Measurements from ENCODE around the gene OR3A1. TPM values are rescaled to one million over a fixed set of nuclear protein-coding genes. Genes with fewer than 3 reads are reported as not detected.

Gene OR3A1
- polyA plus RNA-seq, 2 of the 4 experiments (the other 2 are of a cell fraction), result not detected

Other genes starting within 250 kb of the OR3A1 start
- gene OR1D5, start 234.8 kb downstream of the OR3A1 start, polyA plus RNA-seq (2011; rRNA removed), result not detected in 2 replicates
- gene OR1D5, start 234.8 kb downstream of the OR3A1 start, polyA plus RNA-seq (2017; fragmentation: RNase III; extraction: RNeasy Plus Mini Kit Qiagen cat#74134 plus additional on column Dnase treatment), result not detected in 3 replicates
- gene OR1D2, start 193.9 kb downstream of the OR3A1 start, polyA plus RNA-seq (2011; rRNA removed), result not detected in 2 replicates
- gene OR1D2, start 193.9 kb downstream of the OR3A1 start, polyA plus RNA-seq (2017; fragmentation: RNase III; extraction: RNeasy Plus Mini Kit Qiagen cat#74134 plus additional on column Dnase treatment), result not detected in 3 replicates
- not detected in 2 replicates for gene OR1G1, start 170.8 kb downstream of the OR3A1 start, polyA plus RNA-seq (2011; rRNA removed)
- gene OR1G1, start 170.8 kb downstream of the OR3A1 start, polyA plus RNA-seq (2017; fragmentation: RNase III; extraction: RNeasy Plus Mini Kit Qiagen cat#74134 plus additional on column Dnase treatment), result not detected in 3 replicates
- not detected in 2 replicates for gene OR1A2, start 100.8 kb downstream of the OR3A1 start, polyA plus RNA-seq (2011; rRNA removed)
- gene OR1A2, start 100.8 kb downstream of the OR3A1 start, polyA plus RNA-seq (2017; fragmentation: RNase III; extraction: RNeasy Plus Mini Kit Qiagen cat#74134 plus additional on column Dnase treatment), result not detected in 3 replicates
- not detected in 2 replicates for gene OR1A1, start 90.7 kb downstream of the OR3A1 start, polyA plus RNA-seq (2011; rRNA removed)
- gene OR1A1, start 90.7 kb downstream of the OR3A1 start, polyA plus RNA-seq (2017; fragmentation: RNase III; extraction: RNeasy Plus Mini Kit Qiagen cat#74134 plus additional on column Dnase treatment), result not detected in 3 replicates
- not detected in 2 replicates for gene OR3A2, start 87.9 kb upstream of the OR3A1 start, polyA plus RNA-seq (2011; rRNA removed)
- gene OR3A2, start 87.9 kb upstream of the OR3A1 start, polyA plus RNA-seq (2017; fragmentation: RNase III; extraction: RNeasy Plus Mini Kit Qiagen cat#74134 plus additional on column Dnase treatment), result not detected in 3 replicates
- not detected in 2 replicates for gene OR1E1, start 100.0 kb upstream of the OR3A1 start, polyA plus RNA-seq (2011; rRNA removed)
- not detected in 3 replicates for gene OR1E1, start 100.0 kb upstream of the OR3A1 start, polyA plus RNA-seq (2017; fragmentation: RNase III; extraction: RNeasy Plus Mini Kit Qiagen cat#74134 plus additional on column Dnase treatment)
- gene OR3A3, start 113.0 kb upstream of the OR3A1 start, polyA plus RNA-seq (2011; rRNA removed), result not detected in 2 replicates
- gene OR3A3, start 113.0 kb upstream of the OR3A1 start, polyA plus RNA-seq (2017; fragmentation: RNase III; extraction: RNeasy Plus Mini Kit Qiagen cat#74134 plus additional on column Dnase treatment), result not detected in 3 replicates
- not detected in 2 replicates for gene OR1E2, start 135.5 kb upstream of the OR3A1 start, polyA plus RNA-seq (2011; rRNA removed)
- gene OR1E2, start 135.5 kb upstream of the OR3A1 start, polyA plus RNA-seq (2017; fragmentation: RNase III; extraction: RNeasy Plus Mini Kit Qiagen cat#74134 plus additional on column Dnase treatment), result not detected in 3 replicates
- gene SPATA22, start 173.5 kb upstream of the OR3A1 start, polyA plus RNA-seq (2011; rRNA removed), result not detected in 2 replicates
- not detected in 3 replicates for gene SPATA22, start 173.5 kb upstream of the OR3A1 start, polyA plus RNA-seq (2017; fragmentation: RNase III; extraction: RNeasy Plus Mini Kit Qiagen cat#74134 plus additional on column Dnase treatment)
- gene ASPA, start 177.6 kb upstream of the OR3A1 start, polyA plus RNA-seq (2011; rRNA removed), result not detected in 2 replicates
- gene ASPA, start 177.6 kb upstream of the OR3A1 start, polyA plus RNA-seq (2017; fragmentation: RNase III; extraction: RNeasy Plus Mini Kit Qiagen cat#74134 plus additional on column Dnase treatment), result not detected in 3 replicates

Measured in A549 (cell line).